ENCODE measurements around the gene GSK3A. TPM values are rescaled to one million over a fixed set of nuclear protein-coding genes. Genes with fewer than 3 reads are reported as not detected.
A peak's percentile ranks its signal among the peaks of the same experiment; 100 is the strongest.

The GSK3A gene
- total RNA-seq, 1 donor from 2014 or later = 54.7 TPM

- no peaks in the 10 kb centered on the region for H3K27me3 Mint-ChIP-seq
- H3K4me3 Mint-ChIP-seq (ENCODE audit: low read depth) = peak overlapping the region; percentile 95
- TF ChIP-seq CTCF (IDR thresholded peaks at IDR 0.05; ENCODE audit: unreplicated experiment) = no peak
- no peaks in the 10 kb centered on the region for H3K9me3 Mint-ChIP-seq (ENCODE audit: low read depth)
- H3K36me3 Mint-ChIP-seq (ENCODE audit: insufficient read depth) = peaks cover 1% of the 10 kb centered on the region
- peaks cover 27% of the 10 kb centered on the region for H3K4me1 Mint-ChIP-seq (ENCODE audit: low read depth)
- H3K27ac Mint-ChIP-seq = peak overlapping the region; percentile 82
- no peak for DNase-seq (ENCODE audit: low spot score, unreplicated experiment)
Measured at GRCh38 chr19:42285988-42286348, 43.6 kb upstream of the GSK3A start.

- Mint-ChIP-seq H3K36me3 (ENCODE audit: insufficient read depth) (peaks cover 1% of the 10 kb centered on the region), H3K9me3 (ENCODE audit: low read depth) (no peaks in the 10 kb centered on the region), H3K27ac (no peak overlapping the region), H3K4me3 (ENCODE audit: low read depth) (peak overlapping the region; percentile 95), H3K27me3 (no peaks in the 10 kb centered on the region), H3K4me1 (ENCODE audit: low read depth) (peaks cover 27% of the 10 kb centered on the region)
- TF ChIP-seq CTCF (IDR thresholded peaks at IDR 0.05; ENCODE audit: unreplicated experiment) = no peak
- no peak for DNase-seq (ENCODE audit: low spot score, unreplicated experiment)
Measured at GRCh38 chr19:42285541-42285941, 43.1 kb upstream of the GSK3A start.

GRCh38 chr19:42284591-42285341 lies 42.4 kb upstream of the GSK3A start:
- Mint-ChIP-seq H3K9me3 (ENCODE audit: low read depth) (no peaks in the 10 kb centered on the region), H3K27me3 (no peaks in the 10 kb centered on the region), H3K27ac (peak overlapping the region; percentile 94), H3K4me3 (ENCODE audit: low read depth) (peak overlapping the region; percentile 95), H3K4me1 (ENCODE audit: low read depth) (peaks cover 27% of the 10 kb centered on the region), H3K36me3 (ENCODE audit: insufficient read depth) (peaks cover 1% of the 10 kb centered on the region)
- no peak for TF ChIP-seq CTCF (IDR thresholded peaks at IDR 0.05; ENCODE audit: unreplicated experiment)
- no peak for DNase-seq (ENCODE audit: low spot score, unreplicated experiment)

GRCh38 chr19:42284066-42284501 lies 41.7 kb upstream of the GSK3A start:
- H3K9me3 Mint-ChIP-seq (ENCODE audit: low read depth) = no peaks in the 10 kb centered on the region
- peaks cover 33% of the 10 kb centered on the region for H3K4me1 Mint-ChIP-seq (ENCODE audit: low read depth)
- no peak for TF ChIP-seq CTCF (IDR thresholded peaks at IDR 0.05; ENCODE audit: unreplicated experiment)
- H3K36me3 Mint-ChIP-seq (ENCODE audit: insufficient read depth) = peaks cover 1% of the 10 kb centered on the region
- H3K4me3 Mint-ChIP-seq (ENCODE audit: low read depth) = no peak overlapping the region
- H3K27me3 Mint-ChIP-seq = no peaks in the 10 kb centered on the region
- no peak overlapping the region for H3K27ac Mint-ChIP-seq
- peak; percentile 63 for DNase-seq (ENCODE audit: low spot score, unreplicated experiment)

GRCh38 chr19:42283188-42284065 lies 41.0 kb upstream of the GSK3A start:
- H3K27ac Mint-ChIP-seq = no peak overlapping the region
- peaks cover 38% of the 10 kb centered on the region for H3K4me1 Mint-ChIP-seq (ENCODE audit: low read depth)
- TF ChIP-seq CTCF (IDR thresholded peaks at IDR 0.05; ENCODE audit: unreplicated experiment) = no peak
- peak; percentile 94 for DNase-seq (ENCODE audit: low spot score, unreplicated experiment)
- no peak overlapping the region for H3K4me3 Mint-ChIP-seq (ENCODE audit: low read depth)
- peaks cover under 1% of the 10 kb centered on the region for H3K36me3 Mint-ChIP-seq (ENCODE audit: insufficient read depth)
- H3K9me3 Mint-ChIP-seq (ENCODE audit: low read depth) = no peaks in the 10 kb centered on the region
- no peaks in the 10 kb centered on the region for H3K27me3 Mint-ChIP-seq
